Peyer's patch (tissue), 4 donors: ENCODE measurements around the gene MRPL53.

ENCODE experiments used
- CTCF ChIP-seq, 6 experiments: fragments of 450-650 bp in 4 of 6; fragments of 200-600 bp in 2 of 6; sonication (generic) in 1 of 6; IDR thresholded peaks; one replicate each; pipeline ENCODE4 v1.5.1; 2017 to 2019; ENCODE audit warnings: antibody characterized with exemption in 6 of 6, mild to moderate bottlenecking in 3 of 6, moderate library complexity in 1 of 6
- POLR2A ChIP-seq, 2 donors: fragments of 450-650 bp; IDR thresholded peaks; one replicate each; pipeline ENCODE4 v1.5.1; 2017; ENCODE audit warnings: antibody characterized with exemption in 2 of 2, mild to moderate bottlenecking in 2 of 2, moderate library complexity in 2 of 2

DNA sequence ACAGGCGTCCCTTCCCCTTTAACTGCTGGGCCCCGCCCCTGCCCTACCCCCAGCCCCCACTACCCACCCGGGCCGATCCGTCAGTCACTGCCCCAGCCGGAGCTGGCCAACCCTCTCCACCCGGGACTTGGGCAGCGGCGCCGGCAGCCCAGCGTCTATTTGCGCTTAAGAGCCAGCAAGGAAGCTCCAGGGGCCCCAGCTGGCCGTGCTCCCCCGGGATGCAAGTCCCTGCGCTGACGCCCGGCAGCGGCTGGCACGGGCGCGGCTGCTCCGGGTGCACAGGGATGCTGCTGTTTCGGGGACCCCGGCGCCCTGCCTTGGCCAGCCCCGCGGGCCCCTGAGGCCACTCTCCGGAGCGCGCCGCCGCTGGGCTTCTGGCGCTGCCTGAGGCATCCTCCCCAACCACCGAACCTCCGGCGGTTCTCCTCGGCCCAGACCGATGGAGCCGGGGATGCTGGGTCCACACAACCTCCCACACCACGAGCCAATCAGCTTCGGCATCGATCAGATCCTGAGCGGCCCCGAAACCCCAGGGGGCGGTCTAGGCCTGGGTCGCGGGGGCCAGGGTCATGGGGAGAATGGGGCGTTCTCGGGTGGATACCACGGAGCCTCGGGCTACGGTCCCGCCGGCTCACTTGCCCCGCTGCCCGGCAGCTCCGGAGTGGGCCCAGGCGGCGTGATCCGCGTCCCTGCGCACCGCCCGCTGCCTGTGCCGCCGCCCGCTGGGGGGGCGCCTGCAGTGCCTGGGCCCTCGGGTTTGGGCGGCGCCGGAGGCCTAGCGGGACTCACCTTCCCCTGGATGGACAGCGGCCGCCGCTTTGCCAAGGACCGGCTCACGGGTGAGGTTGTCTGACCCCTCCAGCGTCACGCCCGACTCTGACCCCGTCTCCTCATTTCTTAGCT, 42.1 kb upstream of the MRPL53 start, which contains the start of gene TLX2:
- TF ChIP-seq CTCF (IDR thresholded peaks at IDR 0.05) (no peak), POLR2A (IDR thresholded peaks at IDR 0.05) (no peak)
